ENCODE results near the gene INPP5F.
"Not testable (repeated sequence)": the region's sequence is repeated elsewhere in the genome, so short reads cannot be mapped to it uniquely, and the experiment has no call there.

INPP5F gene

GRCh38 chr10:119748871-119749270 is 23.0 kb downstream of the INPP5F start:
- no peak for DNase-seq

- DNase-seq = no peak
Measured at GRCh38 chr10:119749455-119749854, 23.6 kb downstream of the INPP5F start.

- peak; percentile 28 for DNase-seq
Measured at GRCh38 chr10:119750391-119751230, 24.8 kb downstream of the INPP5F start.

- no peak for DNase-seq
Measured at GRCh38 chr10:119753309-119753708, 27.5 kb downstream of the INPP5F start.

GRCh38 chr10:119754085-119754484 is 28.2 kb downstream of the INPP5F start:
- no peak for DNase-seq

GRCh38 chr10:119754936-119755335 is 29.1 kb downstream of the INPP5F start:
- DNase-seq = no peak

GRCh38 chr10:119755446-119755845 is 29.6 kb downstream of the INPP5F start:
- no peak for DNase-seq

GRCh38 chr10:119758448-119759195 is 32.8 kb downstream of the INPP5F start:
- DNase-seq = no peak

GRCh38 chr10:119759832-119760231 is 34.0 kb downstream of the INPP5F start:
- no peak for DNase-seq

GRCh38 chr10:119761106-119761505 is 35.3 kb downstream of the INPP5F start:
- no peak for DNase-seq

GRCh38 chr10:119762035-119762434 is 36.2 kb downstream of the INPP5F start:
- no peak for DNase-seq

- DNase-seq = no peak
Measured at GRCh38 chr10:119762805-119763798, 37.3 kb downstream of the INPP5F start.

- DNase-seq = no peak
Measured at GRCh38 chr10:119768455-119769094, 42.7 kb downstream of the INPP5F start.

GRCh38 chr10:119769886-119770285 is 44.0 kb downstream of the INPP5F start:
- no peak for DNase-seq

- DNase-seq = no peak
Measured at GRCh38 chr10:119770928-119771327, 45.1 kb downstream of the INPP5F start.

GRCh38 chr10:119772334-119772733 is 46.5 kb downstream of the INPP5F start:
- DNase-seq = no peak

- not testable (repeated sequence) for DNase-seq
Measured at GRCh38 chr10:119773041-119773440, 47.2 kb downstream of the INPP5F start.

GRCh38 chr10:119775529-119775928 is 49.7 kb downstream of the INPP5F start:
- DNase-seq = no peak

GRCh38 chr10:119776536-119776935 is 50.7 kb downstream of the INPP5F start:
- DNase-seq = no peak

- DNase-seq = no peak
Measured at GRCh38 chr10:119777686-119778085, 51.8 kb downstream of the INPP5F start.

- no peak for DNase-seq
Measured at GRCh38 chr10:119778776-119779445, 53.1 kb downstream of the INPP5F start.
